C4-2B (cell line): ENCODE measurements around the gene SNAP47.

Source experiments
- H3K27ac ChIP-seq: fragments of 450-650 bp; 2 replicates; pipeline ENCODE4 v1.5.1; 2017
- CTCF ChIP-seq: fragments of 450-650 bp; conservative IDR thresholded peaks from 2 replicates; pipeline ENCODE4 v1.5.1; 2017; ENCODE audit warnings: mild to moderate bottlenecking
- ZFX ChIP-seq: fragments of 450-650 bp; IDR thresholded peaks from 2 replicates; pipeline ENCODE4 v1.6.1; 2017

Gene SNAP47

DNA sequence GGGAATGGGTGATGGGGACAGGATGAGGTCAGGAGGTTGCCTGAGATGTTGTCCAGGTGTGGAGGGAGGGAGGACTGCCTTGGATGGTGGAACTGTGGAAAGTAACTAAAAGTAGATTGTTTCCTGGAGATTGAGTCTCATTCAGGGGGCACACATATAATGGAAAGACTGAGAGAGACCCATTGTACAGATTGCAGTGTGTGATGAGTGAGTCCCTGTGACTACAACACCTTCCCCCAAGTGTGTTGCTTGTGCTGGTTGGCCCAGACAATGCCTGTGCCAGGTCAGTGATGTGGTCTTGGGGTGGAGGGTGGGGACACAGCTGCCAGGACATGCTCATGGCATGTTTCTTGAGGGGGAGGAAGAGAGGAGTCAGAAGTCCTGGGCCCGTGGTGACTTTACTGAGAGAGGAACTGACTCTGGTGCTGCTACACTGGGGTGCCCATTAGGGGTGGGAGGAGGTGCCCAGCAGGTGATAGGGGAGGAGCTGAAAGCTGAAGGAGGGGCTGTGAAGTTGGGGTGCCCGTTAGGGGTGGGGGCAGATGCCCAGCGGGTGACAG is 5.2 kb downstream of the SNAP47 start:
- TF ChIP-seq CTCF (no peak), ZFX (no peak)

GRCh38 chr1:227741166-227741870 is 6.1 kb downstream of the SNAP47 start:
- TF ChIP-seq ZFX (no peak), CTCF (no peak)
- H3K27ac ChIP-seq: no peak overlapping the region

More for the DNA sequence above, 5.2 kb downstream of the SNAP47 start:
- H3K27ac ChIP-seq: no peak overlapping the region

GRCh38 chr1:227742738-227743715 is 7.8 kb downstream of the SNAP47 start:
- no peak overlapping the region for H3K27ac ChIP-seq
- TF ChIP-seq CTCF (no peak), ZFX (no peak)

DNA sequence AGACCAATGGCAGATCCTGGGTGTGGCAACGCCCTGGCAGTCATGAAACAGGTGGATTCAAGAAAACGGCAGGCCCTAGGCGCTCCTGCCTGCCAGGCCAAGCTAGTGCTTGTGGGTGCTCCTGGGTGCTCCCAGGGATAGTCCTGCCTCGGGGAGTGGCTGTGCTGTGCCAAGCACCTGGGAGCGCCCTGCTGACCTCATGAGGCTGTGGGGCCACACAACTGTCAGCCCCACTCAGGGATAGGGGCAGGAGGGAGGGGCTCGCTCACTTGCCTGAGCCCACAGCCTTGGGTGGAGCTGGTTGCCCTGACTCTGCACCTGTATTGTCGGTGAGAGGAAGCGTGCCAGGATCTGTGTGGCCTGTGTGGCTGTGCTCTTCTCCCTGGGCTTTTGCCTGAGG is 9.4 kb downstream of the SNAP47 start:
- TF ChIP-seq ZFX (no peak), CTCF (no peak)
- H3K27ac ChIP-seq: no peak overlapping the region

DNA sequence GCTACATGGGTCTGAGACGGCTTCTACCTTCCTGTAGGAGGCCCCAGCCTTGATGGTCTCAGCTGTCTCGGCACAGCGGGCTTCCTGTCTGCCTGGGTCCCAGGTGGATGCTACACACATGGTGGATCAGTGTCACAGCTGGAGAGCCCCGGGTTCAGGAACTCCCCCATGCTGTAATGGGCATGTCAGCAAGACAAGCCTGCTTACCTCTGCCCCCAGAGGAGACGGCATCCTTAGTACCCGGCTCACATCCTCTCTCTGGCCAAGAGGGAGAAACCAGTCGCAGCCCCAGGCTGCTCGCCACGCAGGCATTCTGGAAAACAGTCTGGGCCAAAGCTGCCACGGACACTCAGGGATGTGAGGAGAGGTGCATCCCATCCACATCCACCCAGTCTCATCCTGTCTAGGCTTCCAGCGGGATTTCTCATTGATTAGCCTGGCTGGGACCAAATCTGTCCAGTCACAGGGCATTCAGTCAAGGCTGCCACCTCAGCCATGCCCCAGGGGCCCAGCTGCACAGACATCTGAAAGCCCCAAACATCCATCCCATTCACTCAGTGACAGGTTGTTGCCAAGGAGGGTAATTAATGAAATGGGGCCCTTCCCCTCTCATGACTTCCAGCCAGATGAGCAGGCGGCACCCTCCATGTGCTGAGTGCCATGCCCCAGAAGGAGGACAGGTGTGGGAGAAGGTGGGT is 10.5 kb downstream of the SNAP47 start:
- H3K27ac ChIP-seq: no peak overlapping the region
- TF ChIP-seq ZFX: no peak
- TF ChIP-seq CTCF: no peak

GRCh38 chr1:227746676-227747075 is 11.4 kb downstream of the SNAP47 start:
- H3K27ac ChIP-seq: no peak overlapping the region
- TF ChIP-seq CTCF (no peak), ZFX (no peak)
